ENCODE data around the gene HLA-DOA. TPM values are rescaled to one million over a fixed set of nuclear protein-coding genes. Genes with fewer than 3 reads are reported as not detected.

The HLA-DOA gene
- 1.6 TPM for total RNA-seq
- long read RNA-seq, partial matches to known transcripts = 1 of 1 reads
- long read RNA-seq, other reads (novel, unspliced or antisense) = 0 of 1 reads

GRCh38 chr6:33008944-33009861 lies at the start of gene HLA-DOA:
Gene HLA-DOA, minus strand, starts transcription at chr6:33009591.
- intact Hi-C loops (cut with DNase I) = no loop called here
- DNase-seq (ENCODE audit: low spot score) = no peak

DNA sequence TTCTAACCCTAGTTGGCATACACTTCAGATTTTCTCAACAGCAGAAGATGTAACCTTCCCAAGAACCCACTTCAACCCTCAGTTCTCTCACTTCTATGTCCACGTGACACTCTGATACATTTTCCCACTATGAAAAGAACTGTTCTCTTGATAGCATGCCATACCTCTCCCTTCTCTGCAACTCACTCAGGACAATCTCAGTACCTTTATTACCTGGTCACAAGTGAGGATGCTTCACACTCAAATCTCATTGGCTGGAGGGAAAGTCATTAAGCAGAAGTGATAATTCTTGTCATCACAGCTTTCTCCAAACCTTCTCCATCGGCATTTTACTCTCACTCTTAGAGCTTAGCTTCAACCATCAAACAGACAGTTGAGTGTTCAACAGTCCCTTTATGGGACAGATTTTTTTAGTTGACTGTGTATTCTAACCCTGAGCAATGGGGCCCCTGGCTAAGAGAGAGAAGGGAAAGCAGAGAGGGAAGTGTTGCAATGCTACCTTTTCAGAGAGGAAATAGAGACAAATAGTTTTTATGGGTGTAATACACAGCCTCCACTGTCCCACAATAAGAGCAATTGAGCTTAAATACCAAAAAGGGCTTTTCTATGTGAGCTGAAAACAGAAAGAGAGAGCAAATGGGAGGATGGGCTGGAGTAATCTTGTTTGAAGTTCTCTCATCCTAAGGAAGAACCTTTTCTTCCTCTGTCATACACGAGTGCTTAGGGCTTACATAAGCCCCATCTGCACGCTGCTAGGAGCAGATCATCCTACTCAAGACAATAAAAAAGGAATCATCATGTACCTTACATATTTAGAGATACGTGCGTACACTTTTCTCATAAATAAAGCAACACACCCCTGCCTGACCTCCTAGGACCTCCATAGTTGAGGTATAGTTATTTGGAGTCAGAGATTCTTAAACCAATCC lies 48.1 kb upstream of the HLA-DOA start:
- no peak for DNase-seq (ENCODE audit: low spot score)
- intact Hi-C loops (cut with DNase I) = no loop called here

DNA sequence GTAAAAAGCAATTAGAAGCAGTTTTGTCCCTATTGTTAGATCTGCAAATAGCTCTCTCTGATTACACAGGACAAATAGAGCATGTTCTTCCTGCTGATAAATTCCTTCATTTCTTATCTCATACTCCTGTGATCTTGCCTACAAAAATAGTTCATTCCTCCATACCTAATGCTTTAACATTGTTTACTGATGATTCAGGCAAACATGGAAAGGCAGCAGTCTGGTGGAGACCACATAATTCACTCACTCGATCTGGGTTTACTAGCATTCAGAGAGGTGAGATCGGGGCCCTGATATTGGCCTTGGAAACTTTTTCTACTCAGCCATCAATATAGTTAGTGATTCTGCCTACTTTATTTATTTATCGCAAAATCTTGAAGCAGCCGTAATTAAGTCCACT lies 43.8 kb upstream of the HLA-DOA start:
- intact Hi-C loops (cut with DNase I) = no loop called here
- DNase-seq (ENCODE audit: low spot score) = no peak

DNA sequence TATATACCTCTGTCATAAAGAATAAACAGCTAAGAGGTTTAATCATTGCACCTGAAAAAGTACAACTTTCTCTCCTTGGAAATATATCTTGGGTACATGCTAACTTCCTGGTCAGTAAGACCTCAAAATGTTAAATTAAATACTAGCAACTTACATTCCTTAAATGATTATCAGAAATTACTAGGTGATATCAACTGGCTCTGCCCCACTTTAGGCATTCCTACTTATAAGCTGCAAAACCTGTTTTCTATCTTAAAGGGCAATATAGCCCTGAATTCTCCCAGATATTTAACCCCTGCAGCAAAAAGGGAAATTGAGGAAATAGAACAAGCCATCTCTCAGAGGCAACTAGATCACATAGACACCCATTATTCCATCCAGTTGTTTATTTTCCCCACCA lies 43.2 kb upstream of the HLA-DOA start:
- DNase-seq (ENCODE audit: low spot score) = no peak
- intact Hi-C loops (cut with DNase I) = no loop called here

GRCh38 chr6:33050014-33050810 lies 40.8 kb upstream of the HLA-DOA start:
- DNase-seq (ENCODE audit: low spot score) = no peak
- intact Hi-C loops (cut with DNase I) = no loop called here

- intact Hi-C loops (cut with DNase I) = no loop called here
- DNase-seq (ENCODE audit: low spot score) = no peak
These were observed 40.1 kb upstream of the HLA-DOA start for GRCh38 chr6:33049323-33050013.

DNA sequence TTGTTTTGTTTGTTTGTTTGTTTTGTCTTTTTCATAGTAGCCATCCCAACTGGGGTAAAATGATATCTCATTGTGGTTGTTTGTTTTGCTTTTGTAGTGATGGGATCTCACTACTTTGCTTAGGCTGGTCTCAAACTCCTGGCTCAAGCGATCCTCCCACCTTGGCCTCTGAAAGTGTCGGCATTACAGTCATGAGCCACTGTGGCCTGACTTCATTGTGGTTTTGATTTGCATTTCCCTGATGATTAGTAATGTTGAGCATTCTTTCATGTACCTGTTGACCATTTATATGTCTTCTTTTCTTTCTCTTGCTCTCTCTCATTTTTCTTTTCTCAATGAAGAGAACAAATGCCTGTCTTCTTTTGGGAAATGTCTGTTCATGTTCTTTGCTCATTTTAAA lies 30.8 kb upstream of the HLA-DOA start:
- no peak for DNase-seq (ENCODE audit: low spot score)
- intact Hi-C loops (cut with DNase I) = no loop called here

GRCh38 chr6:33036535-33036934 lies 27.1 kb upstream of the HLA-DOA start:
- no peak for DNase-seq (ENCODE audit: low spot score)
- intact Hi-C loops (cut with DNase I) = no loop called here

DNA sequence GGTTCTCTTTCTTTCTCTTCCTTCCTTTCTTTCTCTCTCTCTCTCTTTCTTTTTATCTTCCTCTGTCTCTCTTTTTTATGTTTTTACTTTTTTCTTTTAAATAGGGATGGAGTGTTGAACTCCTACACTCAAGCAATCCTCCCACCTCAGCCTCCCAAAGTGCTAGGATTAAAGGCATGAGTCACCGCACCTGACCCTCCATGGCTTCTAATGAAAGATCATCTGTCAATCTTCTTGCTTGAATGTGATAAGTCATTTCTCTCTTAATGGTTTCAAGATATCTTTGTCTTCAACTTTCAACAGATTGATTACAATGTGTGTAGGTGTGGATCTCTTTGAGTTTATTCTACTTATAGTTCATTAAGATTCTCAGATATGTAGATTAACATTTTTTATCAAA lies 25.2 kb upstream of the HLA-DOA start:
- no peak for DNase-seq (ENCODE audit: low spot score)
- intact Hi-C loops (cut with DNase I) = no loop called here

GRCh38 chr6:33030245-33030644 lies 20.9 kb upstream of the HLA-DOA start:
- no peak for DNase-seq (ENCODE audit: low spot score)
- intact Hi-C loops (cut with DNase I) = no loop called here

DNA sequence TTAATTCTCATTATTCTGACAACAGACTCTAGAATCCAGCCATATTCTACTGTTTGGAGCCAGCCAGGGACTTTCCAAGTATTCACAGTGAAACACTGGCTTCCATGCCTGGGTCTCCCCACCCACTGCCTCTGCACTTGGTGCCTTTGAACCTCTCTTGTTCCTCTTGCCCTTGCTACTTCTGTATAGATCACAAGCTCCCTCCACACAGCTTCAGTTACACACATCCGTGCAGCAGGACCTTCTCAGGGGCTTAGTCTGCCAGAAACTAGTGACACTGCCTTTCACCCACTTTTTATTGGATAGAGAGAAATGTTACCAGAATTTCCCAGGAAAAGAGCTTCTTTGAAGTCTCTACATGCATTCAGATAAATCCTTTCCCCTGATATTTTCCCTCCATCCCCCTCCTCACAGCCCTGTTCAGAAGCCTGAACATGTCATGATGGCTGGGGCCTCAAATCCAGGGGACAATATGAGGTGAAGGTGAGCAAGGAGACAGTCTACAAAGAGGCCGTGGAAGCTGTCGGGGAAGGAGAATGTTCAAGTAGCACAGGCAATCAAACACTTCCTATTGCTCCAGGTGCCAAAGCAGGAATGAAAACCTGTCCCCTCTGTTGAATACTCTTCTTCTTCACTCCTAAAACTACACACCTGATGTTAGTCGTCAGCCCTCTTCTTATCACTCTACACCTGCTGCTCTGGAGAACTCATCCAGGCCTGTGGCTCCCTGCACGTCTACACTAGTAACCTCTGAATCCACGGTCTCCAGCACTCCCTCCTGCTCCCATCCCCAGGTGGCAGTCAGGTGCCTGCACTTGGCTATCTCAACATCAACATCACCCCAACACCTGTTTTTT lies 20.2 kb upstream of the HLA-DOA start:
- intact Hi-C loops (cut with DNase I) = no loop called here
- DNase-seq (ENCODE audit: low spot score) = no peak

- intact Hi-C loops (cut with DNase I) = no loop called here
These were observed 18.9 kb upstream of the HLA-DOA start for GRCh38 chr6:33028220-33028849.

GRCh38 chr6:33024521-33024920 lies 15.1 kb upstream of the HLA-DOA start:
- DNase-seq (ENCODE audit: low spot score) = no peak
- intact Hi-C loops (cut with DNase I) = no loop called here

More at GRCh38 chr6:33028220-33028849, 18.9 kb upstream of the HLA-DOA start:
- DNase-seq (ENCODE audit: low spot score) = no peak

DNA sequence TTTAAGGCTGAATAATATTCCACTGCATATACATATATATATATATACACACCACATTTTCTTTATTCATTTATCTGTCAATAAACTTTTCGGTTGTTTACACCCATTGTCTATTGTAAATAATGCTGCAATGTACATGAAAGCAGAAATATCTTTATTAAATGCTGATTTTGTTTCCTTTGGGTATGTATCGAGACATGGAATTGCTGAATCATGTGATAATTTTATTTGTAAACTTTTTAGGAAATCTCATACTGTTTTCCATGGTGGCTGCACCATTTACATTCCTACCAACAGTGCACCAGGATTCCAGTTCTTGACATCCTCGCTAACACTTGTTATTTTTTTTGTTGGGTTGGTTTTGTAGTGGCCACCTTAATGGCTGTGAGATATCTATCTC lies 14.1 kb upstream of the HLA-DOA start:
- intact Hi-C loops (cut with DNase I) = no loop called here
- DNase-seq (ENCODE audit: low spot score) = no peak

DNA sequence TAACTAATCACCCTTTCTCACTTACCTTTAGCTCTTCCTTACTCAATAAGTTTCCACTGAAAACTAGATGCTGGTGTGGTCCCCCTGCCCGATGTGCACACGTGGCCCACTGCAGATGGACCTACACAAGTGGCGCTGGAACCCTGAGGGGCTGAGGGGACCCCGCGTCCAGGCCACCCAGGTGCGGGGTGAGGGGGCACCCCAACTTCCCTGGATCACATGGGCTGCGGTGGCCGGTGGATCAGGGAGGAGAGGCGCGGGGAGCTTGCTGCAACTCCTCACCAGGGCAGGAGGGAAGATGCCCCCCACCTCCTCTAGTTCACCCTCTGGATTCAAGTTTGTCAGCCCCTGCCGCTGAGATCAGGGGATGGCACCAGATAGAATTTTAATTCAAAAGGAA lies 12.5 kb upstream of the HLA-DOA start:
- no peak for DNase-seq (ENCODE audit: low spot score)
- intact Hi-C loops (cut with DNase I) = no loop called here

GRCh38 chr6:33019372-33019771 lies 10.0 kb upstream of the HLA-DOA start:
- DNase-seq (ENCODE audit: low spot score) = no peak
- intact Hi-C loops (cut with DNase I) = loop anchor here (5.0 to 10.0 kb wide), 2 partner anchors 125 to 228 kb away; no protein-coding TSS in a partner anchor

GRCh38 chr6:33018904-33019303 lies 9.5 kb upstream of the HLA-DOA start:
- DNase-seq (ENCODE audit: low spot score) = peak; percentile 85
- intact Hi-C loops (cut with DNase I) = loop anchor here (5.0 to 10.0 kb wide), 2 partner anchors 126 to 228 kb away; no protein-coding TSS in a partner anchor
